ENCODE data around the gene USP6NL.

GRCh38 chr10:11443468-11444154, 167.8 kb downstream of the USP6NL start:
- TF ChIP-seq POLR2A (IDR thresholded peaks at IDR 0.05; ENCODE audit: low read depth, low read length) (no peak), POLR2AphosphoS5 (IDR thresholded peaks at IDR 0.05; ENCODE audit: low read depth, low read length) (no peak), TAF1 (IDR thresholded peaks at IDR 0.05; ENCODE audit: borderline replicate concordance, low read depth, low read length) (no peak)

Measured in GM12892 (cell line).